A673 (cell line): ENCODE results near the gene TRPM2. TPM values are rescaled to one million over a fixed set of nuclear protein-coding genes. Genes with fewer than 3 reads are reported as not detected.

Experiments used
- BruUV-seq: library from RNA; stranded (reverse); fragments of 400-500 nt; replicated peaks from 2 replicates; lab custom pipeline; 2021; lab: Mats Ljungman, UMichigan
- CTCF ChIA-PET: fragments of 300-600 bp; sonication (Branson Sonifier 250); formaldehyde crosslinking; loops from one replicate; lab custom pipeline; 2022; ENCODE audit warnings: antibody characterized with exemption; lab: Charles Lee
- POLR2A ChIA-PET: fragments of 300-600 bp; sonication (Branson Sonifier 250); formaldehyde crosslinking; loops from one replicate; lab custom pipeline; 2022; ENCODE audit warnings: antibody characterized with exemption; ENCODE audit not compliant: low non-redundant PET; lab: Charles Lee
- DNase-seq: peaks from one replicate; pipeline ENCODE4 v3.0.0-alpha.2; 2015; ENCODE audit warnings: low spot score
- H3K27ac ChIP-seq: fragments of 200-600 bp; sonication (generic); 2 replicates; pipeline ENCODE4 v1.5.1; 2016; ENCODE audit warnings: mixed run types, low read depth, mild to moderate bottlenecking, mixed read lengths, antibody characterized with exemption, low read length; ENCODE audit not compliant: poor library complexity, severe bottlenecking
- H3K27me3 ChIP-seq: fragments of 200-600 bp; sonication (generic); replicated peaks from 2 replicates; pipeline ENCODE4 v1.6.1; 2017; ENCODE audit warnings: mixed run types, low read depth, mild to moderate bottlenecking, mixed read lengths, antibody characterized with exemption, low read length; ENCODE audit not compliant: insufficient read depth, poor library complexity
- H3K36me3 ChIP-seq: fragments of 200-600 bp; sonication (generic); 2 replicates; pipeline ENCODE4 v1.6.1; 2016; ENCODE audit warnings: mixed run types, mild to moderate bottlenecking, mixed read lengths, antibody characterized with exemption, low read length; ENCODE audit not compliant: insufficient read depth, poor library complexity, severe bottlenecking
- H3K4me1 ChIP-seq: fragments of 200-600 bp; sonication (generic); 2 replicates; pipeline ENCODE4 v1.6.1; 2017; ENCODE audit warnings: mixed run types, mild to moderate bottlenecking, mixed read lengths, antibody characterized with exemption, low read length; ENCODE audit not compliant: insufficient read depth, poor library complexity, severe bottlenecking
- H3K4me3 ChIP-seq: fragments of 200-600 bp; sonication (generic); 2 replicates; pipeline ENCODE4 v1.5.1; 2016; ENCODE audit warnings: low read depth, mixed run types, mild to moderate bottlenecking, mixed read lengths, low read length; ENCODE audit not compliant: poor library complexity, severe bottlenecking
- H3K9me3 ChIP-seq: fragments of 200-600 bp; sonication (generic); 2 replicates; pipeline ENCODE4 v1.6.1; 2016; ENCODE audit warnings: mixed run types, low read depth, mild to moderate bottlenecking, mixed read lengths, antibody characterized with exemption, low read length; ENCODE audit not compliant: poor library complexity, severe bottlenecking
- EZH2 ChIP-seq: fragments of 200-600 bp; sonication (generic); IDR thresholded peaks from 2 replicates; pipeline ENCODE4 v1.6.1; 2017; ENCODE audit warnings: borderline replicate concordance, low read depth, mild to moderate bottlenecking, mixed read lengths, antibody characterized with exemption, low read length; ENCODE audit not compliant: poor library complexity, severe bottlenecking
- intact Hi-C: fragments of 100-400 bp; cut with micrococcal nuclease; formaldehyde crosslinking; loops from one replicate; pipeline ENCODE4 v1.10.0; 2022; ENCODE audit not compliant: unreplicated experiment
- total RNA-seq: library from RNA; stranded (reverse); gene quantifications from 2 replicates; pipeline ENCODE4 v1.2.3, GENCODE V29; 2021
- TF ChIP-seq, protein P1 (sequence below): fragments of 300-800, 200-600 bp; sonication (generic); conservative IDR thresholded peaks from 2 replicates; pipeline ENCODE4 v1.5.1; 2017; ENCODE audit warnings: low read depth, mild to moderate bottlenecking, antibody characterized with exemption, low read length, moderate library complexity, mixed read lengths

The TRPM2 gene
- total RNA-seq, 1 experiment from 2014 or later, result 0.21 TPM

GRCh38 chr21:44466351-44466954 lies 113.0 kb downstream of the TRPM2 start:
- H3K27me3 ChIP-seq, result no peaks in the 10 kb centered on the region
- DNase-seq, result no peak
- BruUV-seq, result no TSS peak
- H3K4me3 ChIP-seq, result no peak overlapping the region
- no peaks in the 10 kb centered on the region for H3K4me1 ChIP-seq
- POLR2A ChIA-PET, result no interaction called here
- CTCF ChIA-PET, result no interaction called here
- TF ChIP-seq EZH2, result no peak
- TF ChIP-seq, protein P1, sequence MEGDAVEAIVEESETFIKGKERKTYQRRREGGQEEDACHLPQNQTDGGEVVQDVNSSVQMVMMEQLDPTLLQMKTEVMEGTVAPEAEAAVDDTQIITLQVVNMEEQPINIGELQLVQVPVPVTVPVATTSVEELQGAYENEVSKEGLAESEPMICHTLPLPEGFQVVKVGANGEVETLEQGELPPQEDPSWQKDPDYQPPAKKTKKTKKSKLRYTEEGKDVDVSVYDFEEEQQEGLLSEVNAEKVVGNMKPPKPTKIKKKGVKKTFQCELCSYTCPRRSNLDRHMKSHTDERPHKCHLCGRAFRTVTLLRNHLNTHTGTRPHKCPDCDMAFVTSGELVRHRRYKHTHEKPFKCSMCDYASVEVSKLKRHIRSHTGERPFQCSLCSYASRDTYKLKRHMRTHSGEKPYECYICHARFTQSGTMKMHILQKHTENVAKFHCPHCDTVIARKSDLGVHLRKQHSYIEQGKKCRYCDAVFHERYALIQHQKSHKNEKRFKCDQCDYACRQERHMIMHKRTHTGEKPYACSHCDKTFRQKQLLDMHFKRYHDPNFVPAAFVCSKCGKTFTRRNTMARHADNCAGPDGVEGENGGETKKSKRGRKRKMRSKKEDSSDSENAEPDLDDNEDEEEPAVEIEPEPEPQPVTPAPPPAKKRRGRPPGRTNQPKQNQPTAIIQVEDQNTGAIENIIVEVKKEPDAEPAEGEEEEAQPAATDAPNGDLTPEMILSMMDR, result no peak
- H3K36me3 ChIP-seq, result no peaks in the 10 kb centered on the region
- intact Hi-C loops, result no loop called here
- H3K9me3 ChIP-seq, result no peaks in the 10 kb centered on the region
- H3K27ac ChIP-seq, result no peak overlapping the region

DNA sequence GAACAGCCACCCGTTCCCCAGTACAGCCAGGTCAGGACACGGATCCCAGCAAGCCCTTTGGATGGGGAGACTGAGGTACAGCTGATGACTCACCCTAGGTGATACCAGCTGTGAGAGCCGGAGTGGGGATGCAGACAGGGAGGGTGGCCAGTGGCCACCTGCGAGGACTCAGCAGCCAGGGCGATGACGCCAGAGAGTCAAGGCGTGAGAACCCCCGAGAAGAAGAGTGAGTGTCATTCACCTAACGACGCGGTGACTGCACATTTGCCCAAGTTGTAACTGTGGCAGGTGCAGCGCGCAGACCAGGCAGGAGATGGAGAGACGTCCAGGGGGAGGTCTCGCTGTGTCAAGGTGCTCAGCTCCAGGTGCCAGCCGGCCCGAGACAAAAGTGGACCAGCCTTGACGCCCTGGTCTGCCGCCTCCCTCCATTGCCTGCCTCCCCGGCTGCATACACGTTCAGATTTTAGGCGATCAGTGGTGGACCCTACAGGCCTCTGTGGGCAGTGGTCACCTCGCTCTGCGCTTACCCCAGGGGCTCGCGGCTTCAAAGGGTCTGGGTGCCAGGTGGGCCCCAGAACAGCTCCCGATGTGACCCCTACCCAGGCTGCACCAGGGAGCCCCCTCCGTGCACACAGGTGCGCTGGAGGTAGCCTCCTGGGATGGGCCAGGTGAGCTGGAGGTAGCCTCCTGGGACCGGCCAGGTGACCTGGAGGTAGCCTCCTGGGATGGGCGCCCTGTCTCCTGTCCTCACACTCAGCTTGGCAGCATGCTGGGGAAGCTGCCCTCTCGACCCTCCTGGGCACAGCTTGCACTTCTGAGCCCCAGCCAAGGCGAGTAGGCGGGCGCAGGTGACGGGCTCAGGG lies 113.8 kb downstream of the TRPM2 start:
- POLR2A ChIA-PET, result no interaction called here
- no peak for DNase-seq
- H3K4me3 ChIP-seq, result no peak overlapping the region
- H3K4me1 ChIP-seq, result no peaks in the 10 kb centered on the region
- TF ChIP-seq, protein P1, result no peak
- no peak for TF ChIP-seq EZH2
- no peaks in the 10 kb centered on the region for H3K9me3 ChIP-seq
- no TSS peak for BruUV-seq
- intact Hi-C loops, result no loop called here
- H3K36me3 ChIP-seq, result no peaks in the 10 kb centered on the region
- no peak overlapping the region for H3K27ac ChIP-seq
- no peaks in the 10 kb centered on the region for H3K27me3 ChIP-seq
- CTCF ChIA-PET, result interaction anchor here (0.6 kb wide), 1 partner anchor 672 kb away, joined by 5 read pairs; no protein-coding TSS in a partner anchor

- Histone ChIP-seq H3K27ac (no peak overlapping the region), H3K27me3 (no peaks in the 10 kb centered on the region), H3K4me3 (no peak overlapping the region), H3K4me1 (no peaks in the 10 kb centered on the region), H3K9me3 (no peaks in the 10 kb centered on the region), H3K36me3 (no peaks in the 10 kb centered on the region)
- intact Hi-C loops, result no loop called here
- TF ChIP-seq, protein P1, result no peak
- TF ChIP-seq EZH2, result no peak
- ChIA-PET POLR2A (no interaction called here), CTCF (interaction anchor here (0.6 kb wide), 1 partner anchor 672 kb away, joined by 5 read pairs; no protein-coding TSS in a partner anchor)
- no peak for DNase-seq
- BruUV-seq, result no TSS peak
Measured at GRCh38 chr21:44467859-44468195, 114.4 kb downstream of the TRPM2 start.
